Epithelial cell of esophagus (primary cell): ENCODE measurements around the gene CHST15.

Source experiments
- DNase-seq: peaks from one replicate; pipeline ENCODE4 v3.0.0; 2010; ENCODE audit warnings: low read depth
- H3K4me3 ChIP-seq: 2 replicates; pipeline ENCODE4 v1.5.1; 2011; ENCODE audit warnings: mild to moderate bottlenecking, low read length, control low read depth
- TF ChIP-seq, protein P1 (sequence below): IDR thresholded peaks from 2 replicates; pipeline ENCODE4 v1.5.1; 2011; ENCODE audit warnings: low read depth, mild to moderate bottlenecking, low read length, control low read depth, inconsistent platforms; ENCODE audit not compliant: insufficient read depth; ENCODE audit errors: missing control alignments

Gene CHST15

GRCh38 chr10:124123156-124123555, 29.8 kb upstream of the CHST15 start:
- no peak overlapping the region for H3K4me3 ChIP-seq
- TF ChIP-seq, protein P1, sequence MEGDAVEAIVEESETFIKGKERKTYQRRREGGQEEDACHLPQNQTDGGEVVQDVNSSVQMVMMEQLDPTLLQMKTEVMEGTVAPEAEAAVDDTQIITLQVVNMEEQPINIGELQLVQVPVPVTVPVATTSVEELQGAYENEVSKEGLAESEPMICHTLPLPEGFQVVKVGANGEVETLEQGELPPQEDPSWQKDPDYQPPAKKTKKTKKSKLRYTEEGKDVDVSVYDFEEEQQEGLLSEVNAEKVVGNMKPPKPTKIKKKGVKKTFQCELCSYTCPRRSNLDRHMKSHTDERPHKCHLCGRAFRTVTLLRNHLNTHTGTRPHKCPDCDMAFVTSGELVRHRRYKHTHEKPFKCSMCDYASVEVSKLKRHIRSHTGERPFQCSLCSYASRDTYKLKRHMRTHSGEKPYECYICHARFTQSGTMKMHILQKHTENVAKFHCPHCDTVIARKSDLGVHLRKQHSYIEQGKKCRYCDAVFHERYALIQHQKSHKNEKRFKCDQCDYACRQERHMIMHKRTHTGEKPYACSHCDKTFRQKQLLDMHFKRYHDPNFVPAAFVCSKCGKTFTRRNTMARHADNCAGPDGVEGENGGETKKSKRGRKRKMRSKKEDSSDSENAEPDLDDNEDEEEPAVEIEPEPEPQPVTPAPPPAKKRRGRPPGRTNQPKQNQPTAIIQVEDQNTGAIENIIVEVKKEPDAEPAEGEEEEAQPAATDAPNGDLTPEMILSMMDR: no peak
- DNase-seq: no peak

DNA sequence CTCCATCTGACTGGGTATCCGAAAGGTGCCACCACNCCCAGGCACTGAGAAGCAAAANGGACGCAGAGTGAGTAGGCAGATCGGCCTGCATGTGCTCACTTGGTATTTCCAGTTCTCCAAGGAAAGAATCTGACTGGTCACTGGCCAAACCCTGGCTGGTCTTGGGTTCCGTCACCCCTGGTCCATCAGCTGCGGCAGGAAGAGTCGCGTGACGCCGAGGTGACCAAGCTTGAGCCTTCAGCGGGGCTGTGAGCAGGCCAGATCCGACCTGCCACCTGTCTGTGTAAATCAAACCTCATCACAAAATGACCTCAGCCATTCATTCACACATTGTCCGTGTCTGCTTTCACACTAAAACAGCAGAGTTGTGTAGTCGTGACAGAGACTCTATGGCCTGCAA, 28.8 kb upstream of the CHST15 start:
- no peak overlapping the region for H3K4me3 ChIP-seq
- no peak for DNase-seq
- TF ChIP-seq, protein P1: no peak

DNA sequence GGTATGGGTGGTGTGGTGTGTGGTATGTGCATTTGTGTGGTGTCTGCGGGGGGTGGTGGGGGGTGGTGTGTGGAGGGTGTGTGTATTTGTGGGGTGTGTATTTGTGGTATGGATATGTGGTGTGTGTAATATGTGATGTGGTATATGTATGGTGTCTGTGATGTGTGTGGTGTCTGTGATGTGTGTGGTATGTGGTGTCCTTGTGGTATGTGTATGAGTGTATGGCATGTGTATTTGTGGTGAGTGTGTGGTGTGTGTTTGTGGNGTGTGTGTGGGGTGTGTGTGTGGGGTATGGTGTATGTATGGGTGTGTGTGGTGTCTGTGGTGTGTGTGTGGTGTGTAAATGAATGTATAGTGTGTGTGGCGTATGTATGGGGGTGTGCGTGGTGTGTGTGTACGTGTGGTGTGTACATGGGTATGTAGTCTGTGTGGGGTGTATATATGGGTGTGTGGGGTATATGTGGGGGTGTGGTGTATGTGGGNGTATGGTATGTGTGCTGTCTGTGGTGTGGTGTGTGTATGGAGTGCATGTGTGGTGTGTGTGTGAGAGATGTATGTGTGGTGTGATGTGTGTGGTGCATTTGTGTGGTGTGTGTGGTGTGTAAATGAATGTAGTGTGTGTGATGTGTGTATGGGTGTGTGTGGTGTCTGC, 27.1 kb upstream of the CHST15 start:
- no peak for DNase-seq
- TF ChIP-seq, protein P1: no peak
- no peak overlapping the region for H3K4me3 ChIP-seq

DNA sequence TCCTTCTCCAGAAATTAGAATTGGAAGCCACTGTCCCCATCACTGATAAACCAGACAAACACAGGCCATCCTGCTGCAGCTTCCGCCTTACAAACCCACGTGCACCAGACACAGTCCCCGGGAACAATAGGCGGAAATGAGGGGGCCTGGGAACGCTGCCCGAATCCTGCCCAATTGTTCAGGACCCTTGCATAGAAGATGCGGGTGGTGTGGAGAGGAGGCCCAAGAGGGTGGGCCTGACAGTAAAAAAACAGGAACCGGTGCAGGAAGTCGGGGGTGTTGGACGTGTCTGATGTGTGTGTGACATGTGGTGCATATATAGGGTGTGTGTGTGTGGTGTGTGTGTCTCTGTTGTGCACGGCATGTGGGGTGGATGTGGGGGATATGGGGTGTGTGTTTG, 26.5 kb upstream of the CHST15 start:
- H3K4me3 ChIP-seq: no peak overlapping the region
- no peak for DNase-seq
- TF ChIP-seq, protein P1: no peak

DNA sequence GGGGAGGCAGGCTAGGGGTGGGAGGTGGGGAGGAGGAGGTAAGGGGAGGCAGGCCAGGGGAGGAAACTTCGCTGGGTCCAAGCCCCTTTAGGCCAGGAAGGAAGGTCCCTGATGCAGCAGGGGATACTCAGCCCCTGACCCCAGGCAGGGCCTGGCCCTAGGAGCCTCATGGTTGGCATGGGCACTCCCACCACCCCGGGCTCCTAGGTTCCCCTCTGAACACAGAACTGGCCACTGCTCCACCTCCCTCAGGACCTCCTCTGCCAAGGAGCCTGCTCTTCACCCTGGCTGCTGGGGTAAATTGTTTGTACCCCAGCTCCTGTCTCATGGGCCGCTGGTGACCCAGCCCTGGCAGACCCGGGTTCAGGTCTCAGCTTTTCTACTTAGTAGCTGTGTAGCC, 25.8 kb upstream of the CHST15 start:
- TF ChIP-seq, protein P1: no peak
- no peak for DNase-seq
- no peak overlapping the region for H3K4me3 ChIP-seq

- no peak overlapping the region for H3K4me3 ChIP-seq
- peak; percentile 48 for DNase-seq
- TF ChIP-seq, protein P1: no peak
Measured at GRCh38 chr10:124117833-124118232, 24.4 kb upstream of the CHST15 start.

- no peak for DNase-seq
- H3K4me3 ChIP-seq: no peak overlapping the region
- TF ChIP-seq, protein P1: no peak
Measured at GRCh38 chr10:124117511-124117785, 24.1 kb upstream of the CHST15 start.
